GM21447 (cell line): ENCODE results near the gene COX8A.
A peak's percentile ranks its signal among the peaks of the same experiment; 100 is the strongest.
"Not testable (repeated sequence)": the region's sequence is repeated elsewhere in the genome, so short reads cannot be mapped to it uniquely, and the experiment has no call there.

Experiments
- ATAC-seq: cut with Tn5 transposase; IDR thresholded peaks from one replicate; pipeline ENCODE4 v1.9.1; 2021; ENCODE audit not compliant: unreplicated experiment

The COX8A gene

GRCh38 chr11:63969461-63969860 lies 5.0 kb upstream of the COX8A start:
- no peak for ATAC-seq

DNA sequence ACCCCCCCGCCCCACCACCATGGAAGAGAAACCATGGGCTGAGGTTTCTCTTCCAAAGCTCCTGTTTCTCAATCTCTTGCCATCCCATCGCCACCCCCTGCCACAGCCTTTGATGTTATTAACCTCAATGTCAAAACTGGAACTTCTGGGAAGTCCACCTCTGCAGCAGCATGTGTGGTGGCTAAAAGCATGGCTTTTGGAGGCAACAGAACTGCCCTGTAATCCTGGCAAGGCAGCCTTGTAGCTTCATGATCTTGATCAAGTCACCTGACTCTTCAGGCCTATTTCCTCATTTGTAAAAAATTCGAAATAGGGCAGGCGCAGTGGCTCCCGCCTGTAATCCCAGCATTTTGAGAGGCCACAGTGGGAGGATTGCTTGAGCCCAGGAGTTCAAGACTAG lies 3.5 kb upstream of the COX8A start:
- no peak for ATAC-seq

GRCh38 chr11:63973912-63974258 lies 535 bp upstream of the COX8A start:
- not testable (repeated sequence) for ATAC-seq

DNA sequence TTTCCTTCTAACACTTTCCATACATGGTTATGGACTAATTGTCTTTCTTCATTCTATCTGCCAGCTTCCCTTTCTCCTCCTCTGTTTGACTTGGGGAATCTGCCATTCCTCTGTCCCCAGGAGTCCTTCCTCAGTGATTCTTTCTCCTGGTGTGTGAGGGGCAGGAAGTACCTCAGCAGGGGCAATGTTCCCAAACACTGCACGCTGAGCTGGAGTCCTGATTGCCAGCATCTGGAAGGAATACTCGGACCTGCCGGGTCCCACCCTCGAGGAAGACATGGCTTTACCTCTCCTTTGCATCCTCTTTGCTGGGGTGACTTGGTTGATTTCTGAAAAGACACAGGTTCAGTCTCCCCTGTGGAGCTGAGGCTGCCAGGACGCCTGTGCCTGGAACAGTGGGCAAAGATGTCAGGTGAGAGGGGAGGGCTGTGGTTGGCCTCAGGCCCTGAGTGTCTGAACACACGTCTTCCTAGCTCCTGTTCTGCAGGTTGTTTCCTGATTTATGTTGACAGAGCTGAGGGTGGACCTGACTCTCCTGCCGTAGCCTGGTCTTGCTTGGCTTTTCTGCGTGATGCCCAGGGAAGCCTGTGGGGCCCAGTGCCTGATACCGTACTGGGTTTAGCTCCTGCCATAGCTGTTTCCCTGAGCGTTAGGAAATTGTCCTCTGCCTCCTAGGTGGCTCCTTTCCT lies 4.3 kb downstream of the COX8A start:
- no peak for ATAC-seq

- no peak for ATAC-seq
Measured at GRCh38 chr11:63979426-63979825, 5.0 kb downstream of the COX8A start.

- peak; percentile 45 for ATAC-seq
Measured at GRCh38 chr11:63985812-63986155, 11.4 kb downstream of the COX8A start.

GRCh38 chr11:63986156-63986931 lies 11.9 kb downstream of the COX8A start, which contains the start of gene OTUB1:
Gene OTUB1 (plus strand): TSS chr11:63986438. CDS start chr11:63986457, 19 bp downstream.
- peak; percentile 88 for ATAC-seq

DNA sequence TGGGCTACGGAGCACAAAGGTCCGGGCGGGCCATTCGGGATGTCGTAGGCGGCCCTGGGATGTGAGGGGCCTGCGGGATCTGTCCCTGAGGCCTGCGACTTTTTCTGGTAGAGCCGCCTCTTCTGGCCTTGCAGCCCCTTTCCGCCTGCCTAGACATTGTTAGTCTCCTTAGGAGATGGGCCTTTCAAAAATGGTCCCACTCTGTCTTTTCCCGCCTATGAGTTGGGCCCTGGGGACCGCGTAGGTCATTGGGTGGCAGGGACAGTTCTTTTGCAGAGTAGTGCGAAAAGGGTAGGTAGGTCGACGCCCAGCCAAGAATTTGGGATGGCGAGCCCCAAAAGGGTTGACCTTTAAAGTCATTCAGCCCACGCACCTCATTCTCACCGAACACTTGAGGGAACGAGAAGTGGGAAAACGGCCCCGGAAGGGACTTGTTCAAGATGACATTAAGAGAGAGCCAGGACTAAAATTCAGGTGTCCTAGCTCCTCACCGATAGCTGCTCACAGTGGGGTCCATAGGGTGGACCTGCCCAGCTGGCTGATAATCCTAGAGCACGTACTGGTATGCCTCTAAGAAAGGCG lies 12.6 kb downstream of the COX8A start:
- no peak for ATAC-seq

DNA sequence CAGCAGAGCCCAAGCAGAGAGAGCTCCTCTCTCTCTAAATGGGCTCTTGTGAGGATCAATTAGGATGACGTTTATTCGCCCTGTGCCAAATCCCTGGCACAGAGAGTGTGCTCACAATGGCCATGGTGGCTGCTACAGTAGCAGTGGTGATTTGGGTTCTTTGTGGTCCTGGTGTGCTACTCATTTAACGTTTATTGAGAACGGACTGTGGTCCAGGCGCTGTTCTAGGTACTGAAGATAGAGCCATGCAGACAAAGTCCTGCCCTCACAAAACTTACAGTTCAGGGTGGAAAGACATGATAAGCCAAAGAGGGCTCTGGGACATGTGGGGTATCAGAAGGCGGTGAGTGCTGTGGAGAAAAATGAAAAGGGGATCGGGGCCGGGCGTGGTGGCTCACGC lies 17.1 kb downstream of the COX8A start:
- no peak for ATAC-seq

DNA sequence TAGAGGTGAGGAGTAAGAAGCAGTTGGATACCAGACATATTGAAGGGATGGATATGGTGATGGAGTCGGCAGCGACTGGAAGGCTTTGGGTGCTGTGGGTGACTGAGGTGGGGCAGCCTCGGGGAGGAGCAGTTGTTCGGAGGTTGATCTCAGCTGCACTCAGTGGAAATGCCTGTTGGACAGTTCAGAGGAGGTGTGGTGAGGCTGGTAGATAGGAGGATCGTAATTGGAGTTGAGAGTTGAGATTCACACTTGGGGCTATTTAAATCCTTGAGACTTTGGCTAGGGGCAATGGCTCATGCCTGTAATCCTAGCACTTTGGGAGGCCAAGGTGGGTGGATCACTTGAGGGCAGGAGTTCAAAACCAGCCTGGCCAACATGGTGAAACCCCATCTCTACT lies 18.7 kb downstream of the COX8A start:
- ATAC-seq: no peak

GRCh38 chr11:63993993-63994392 lies 19.6 kb downstream of the COX8A start:
- ATAC-seq: no peak

DNA sequence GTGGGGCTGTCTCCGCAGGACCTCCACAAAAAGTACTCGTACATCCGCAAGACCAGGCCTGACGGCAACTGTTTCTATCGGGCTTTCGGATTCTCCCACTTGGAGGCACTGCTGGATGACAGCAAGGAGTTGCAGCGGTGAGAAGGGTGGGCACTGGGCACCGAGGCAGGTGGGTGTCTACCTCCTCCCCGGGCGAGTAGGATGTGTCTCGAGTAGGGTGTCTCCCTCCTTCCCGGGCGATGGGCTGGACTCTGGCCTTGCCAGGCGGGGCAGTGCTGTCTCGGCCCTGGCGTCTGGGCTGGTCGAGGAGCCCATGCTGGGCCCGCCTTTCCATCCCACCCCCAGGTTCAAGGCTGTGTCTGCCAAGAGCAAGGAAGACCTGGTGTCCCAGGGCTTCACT lies 22.1 kb downstream of the COX8A start:
- ATAC-seq: no peak

DNA sequence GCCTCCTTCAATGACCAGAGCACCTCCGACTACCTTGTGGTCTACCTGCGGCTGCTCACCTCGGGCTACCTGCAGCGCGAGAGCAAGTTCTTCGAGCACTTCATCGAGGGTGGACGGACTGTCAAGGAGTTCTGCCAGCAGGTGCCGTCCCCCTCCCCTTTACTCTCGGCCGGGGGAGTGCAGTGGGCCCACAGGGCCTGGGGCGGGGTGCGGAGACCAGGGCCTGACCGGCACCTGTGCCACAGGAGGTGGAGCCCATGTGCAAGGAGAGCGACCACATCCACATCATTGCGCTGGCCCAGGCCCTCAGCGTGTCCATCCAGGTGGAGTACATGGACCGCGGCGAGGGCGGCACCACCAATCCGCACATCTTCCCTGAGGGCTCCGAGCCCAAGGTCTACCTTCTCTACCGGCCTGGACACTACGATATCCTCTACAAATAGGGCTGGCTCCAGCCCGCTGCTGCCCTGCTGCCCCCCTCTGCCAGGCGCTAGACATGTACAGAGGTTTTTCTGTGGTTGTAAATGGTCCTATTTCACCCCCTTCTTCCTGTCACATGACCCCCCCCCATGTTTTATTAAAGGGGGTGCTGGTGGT lies 22.8 kb downstream of the COX8A start:
- no peak for ATAC-seq

DNA sequence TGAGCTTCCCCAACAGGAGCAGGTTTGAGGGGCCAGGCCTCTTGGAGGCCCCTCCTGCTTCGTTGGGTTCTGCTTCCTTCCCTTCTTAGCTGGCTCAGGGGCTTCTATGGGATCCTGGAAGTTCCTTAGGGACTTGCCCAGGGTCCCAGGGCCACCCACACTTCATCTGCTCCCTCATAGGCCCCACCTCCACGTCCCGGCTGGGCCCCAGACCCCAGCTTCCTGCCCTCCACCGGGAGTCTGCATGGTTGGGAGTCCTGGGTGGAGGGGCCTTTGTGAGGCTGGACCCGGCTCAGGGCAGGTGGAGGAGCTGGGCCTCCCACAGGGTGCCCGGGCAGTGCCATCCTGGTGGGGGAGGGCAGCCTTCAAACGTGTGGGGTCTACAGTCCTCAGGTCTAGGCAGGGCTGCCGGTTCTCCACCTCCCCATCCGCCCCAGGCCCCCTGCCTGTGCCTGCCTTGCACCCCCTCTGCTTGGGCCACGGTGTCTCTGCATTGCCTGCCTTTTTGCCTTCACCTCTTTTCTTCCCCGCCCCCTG lies 23.4 kb downstream of the COX8A start:
- no peak for ATAC-seq

DNA sequence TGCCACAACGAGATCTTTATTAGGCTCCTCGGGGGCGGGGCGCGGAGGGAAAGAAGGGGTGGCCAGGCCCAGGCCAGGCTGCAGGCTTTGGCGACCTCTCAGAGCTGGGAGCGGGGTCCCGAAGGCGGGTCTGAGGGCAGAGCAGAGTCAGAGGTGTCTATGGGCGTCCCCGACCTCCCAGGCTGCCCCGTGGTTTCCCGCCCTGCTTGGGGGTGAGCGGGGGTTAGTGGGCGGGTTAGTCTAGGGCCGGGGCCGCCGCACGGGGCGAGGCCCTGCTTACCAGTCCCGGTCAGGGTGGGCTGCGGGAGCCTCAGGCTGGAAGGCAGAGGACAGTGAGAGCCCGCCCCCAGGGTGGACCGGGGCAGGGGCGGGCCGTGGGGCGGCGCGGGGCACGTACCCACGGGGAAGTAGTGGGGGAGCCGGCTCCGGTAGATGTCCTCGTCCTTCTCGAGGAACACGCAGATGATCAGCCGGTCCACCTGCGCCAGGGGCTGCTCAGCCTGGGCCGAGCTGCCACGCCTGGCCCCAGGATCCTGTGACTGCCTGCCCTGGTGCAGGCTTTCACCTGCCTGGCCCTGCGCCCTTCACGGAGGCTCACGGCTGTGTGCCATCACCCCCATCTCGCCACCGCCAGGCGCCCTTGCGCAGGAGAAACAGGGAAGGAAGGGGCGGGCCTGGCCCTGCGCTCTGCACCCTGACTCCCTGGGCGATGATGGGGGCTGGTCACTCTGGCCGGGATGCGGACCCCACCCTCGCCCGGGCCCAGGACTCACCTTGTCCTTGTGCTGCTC lies 24.3 kb downstream of the COX8A start:
- no peak for ATAC-seq

- no peak for ATAC-seq
Measured at GRCh38 chr11:63999349-64000025, 25.1 kb downstream of the COX8A start.

- peak; percentile 59 for ATAC-seq
Measured at GRCh38 chr11:64000026-64000739, 25.8 kb downstream of the COX8A start.

DNA sequence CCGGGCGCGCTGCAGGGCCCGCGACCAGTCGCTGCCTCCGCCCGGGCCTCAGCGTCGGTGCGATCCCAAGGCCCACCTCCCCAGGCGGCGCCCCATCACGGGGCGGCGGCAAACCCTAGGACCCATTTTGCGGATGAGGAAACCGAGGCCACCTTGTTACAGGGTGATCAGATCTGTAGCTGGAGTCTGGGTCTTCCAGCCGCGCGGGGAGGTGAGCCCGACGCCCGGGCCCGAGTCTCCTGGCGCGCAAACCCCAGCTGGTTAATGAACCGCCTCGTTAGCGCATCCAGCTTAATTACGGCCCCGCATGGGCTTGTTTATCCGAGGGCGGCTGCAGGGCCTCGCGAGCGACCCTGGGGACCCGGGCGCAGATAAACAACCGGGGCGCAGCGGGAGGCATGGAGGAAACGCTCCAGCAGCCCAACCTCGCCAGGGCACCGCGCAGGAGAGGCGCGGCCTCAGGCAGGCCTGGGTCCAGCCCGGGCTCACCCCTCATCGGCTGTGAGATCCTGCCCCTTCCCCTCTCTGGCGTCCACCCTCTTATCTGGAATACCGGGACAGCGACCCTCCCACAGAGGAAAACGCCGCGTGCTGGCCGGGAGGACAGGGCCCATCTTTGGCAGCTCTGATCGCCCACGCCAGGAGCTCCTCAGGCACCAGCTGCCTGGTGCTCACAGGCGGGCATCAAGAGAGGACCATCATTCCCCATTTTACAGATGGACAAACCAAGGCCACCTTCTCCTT lies 26.5 kb downstream of the COX8A start:
- peak; percentile 8 for ATAC-seq
